PC-9 (cell line): ENCODE results near the gene LYPLAL1. TPM values are rescaled to one million over a fixed set of nuclear protein-coding genes. Genes with fewer than 3 reads are reported as not detected.

Experiments used
- BruUV-seq: library from RNA; stranded (reverse); fragments of 400-500 nt; replicated peaks from 2 replicates; lab custom pipeline; 2021; lab: Mats Ljungman, UMichigan
- CTCF ChIA-PET: fragments of 300-600 bp; sonication (Branson Sonifier 250); formaldehyde crosslinking; loops from one replicate; lab custom pipeline; 2022; ENCODE audit warnings: antibody characterized with exemption; lab: Charles Lee
- POLR2A ChIA-PET: fragments of 300-600 bp; sonication (Branson Sonifier 250); formaldehyde crosslinking; loops from one replicate; lab custom pipeline; 2022; ENCODE audit warnings: antibody characterized with exemption; ENCODE audit not compliant: unreplicated experiment; lab: Charles Lee
- DNase-seq, 2 experiments: peaks; one replicate each; pipeline versions ENCODE4 v3.0.0 to v3.0.0-alpha.2; 2015 to 2022; ENCODE audit warnings: mixed read lengths in 1 of 2
- H2AFZ ChIP-seq: fragments of 200-600 bp; sonication (generic); 2 replicates; pipeline ENCODE4 v1.8.1; 2017; ENCODE audit warnings: antibody characterized with exemption
- H3F3A ChIP-seq: fragments of 200-600 bp; sonication (generic); 2 replicates; pipeline ENCODE4 v1.8.1; 2017; ENCODE audit warnings: antibody characterized with exemption, mild to moderate bottlenecking, low read depth; ENCODE audit not compliant: insufficient read depth
- H3K27ac ChIP-seq: fragments of 200-600 bp; sonication (generic); 2 replicates; pipeline ENCODE4 v1.6.1; 2016; ENCODE audit warnings: mixed run types
- H3K27me3 ChIP-seq: fragments of 200-600 bp; sonication (generic); 2 replicates; pipeline ENCODE4 v1.6.1; 2016; ENCODE audit warnings: low read depth, mixed run types; ENCODE audit not compliant: insufficient read depth
- H3K36me3 ChIP-seq: fragments of 200-600 bp; sonication (generic); 2 replicates; pipeline ENCODE4 v1.6.1; 2016; ENCODE audit warnings: low read depth, mixed run types
- H3K4me1 ChIP-seq: fragments of 200-600 bp; sonication (generic); replicated peaks from 2 replicates; pipeline ENCODE4 v1.6.1; 2016; ENCODE audit warnings: mixed run types; ENCODE audit not compliant: insufficient read depth
- H3K4me2 ChIP-seq: fragments of 200-600 bp; sonication (generic); 2 replicates; pipeline ENCODE4 v1.6.1; 2017; ENCODE audit warnings: mixed run types
- H3K4me3 ChIP-seq: fragments of 200-600 bp; sonication (generic); 2 replicates; pipeline ENCODE4 v1.6.1; 2016; ENCODE audit warnings: mixed run types
- H3K79me2 ChIP-seq: fragments of 200-600 bp; sonication (generic); 2 replicates; pipeline ENCODE4 v1.6.1; 2017; ENCODE audit warnings: low read depth, mixed run types
- H3K9me2 ChIP-seq: fragments of 200-600 bp; sonication (generic); 2 replicates; pipeline ENCODE4 v1.8.1; 2017; ENCODE audit warnings: mild to moderate bottlenecking; ENCODE audit not compliant: insufficient read depth
- H3K9me3 ChIP-seq: fragments of 200-600 bp; sonication (generic); 2 replicates; pipeline ENCODE4 v1.8.1; 2016; ENCODE audit warnings: low read depth; ENCODE audit not compliant: insufficient read depth
- H4K20me1 ChIP-seq: fragments of 200-600 bp; sonication (generic); 2 replicates; pipeline ENCODE4 v1.8.1; 2017; ENCODE audit not compliant: insufficient read depth
- CTCF ChIP-seq: fragments of 200-600 bp; sonication (generic); conservative IDR thresholded peaks from 2 replicates; pipeline ENCODE4 v1.6.1; 2017; ENCODE audit warnings: mixed run types, antibody characterized with exemption, mild to moderate bottlenecking, moderate library complexity
- EZH2 ChIP-seq: fragments of 200-600 bp; sonication (generic); IDR thresholded peaks from 2 replicates; pipeline ENCODE4 v1.8.0; 2017; ENCODE audit warnings: antibody characterized with exemption, low read depth
- intact Hi-C: fragments of 100-400 bp; cut with micrococcal nuclease; formaldehyde crosslinking; loops from one replicate; pipeline ENCODE4 v1.10.0; 2022; ENCODE audit not compliant: unreplicated experiment
- total RNA-seq: library from RNA; stranded (reverse); gene quantifications from 2 replicates; pipeline ENCODE4 v1.2.3, GENCODE V29; 2021

Gene LYPLAL1
- total RNA-seq, 1 experiment from 2014 or later: 57.0 TPM

DNA sequence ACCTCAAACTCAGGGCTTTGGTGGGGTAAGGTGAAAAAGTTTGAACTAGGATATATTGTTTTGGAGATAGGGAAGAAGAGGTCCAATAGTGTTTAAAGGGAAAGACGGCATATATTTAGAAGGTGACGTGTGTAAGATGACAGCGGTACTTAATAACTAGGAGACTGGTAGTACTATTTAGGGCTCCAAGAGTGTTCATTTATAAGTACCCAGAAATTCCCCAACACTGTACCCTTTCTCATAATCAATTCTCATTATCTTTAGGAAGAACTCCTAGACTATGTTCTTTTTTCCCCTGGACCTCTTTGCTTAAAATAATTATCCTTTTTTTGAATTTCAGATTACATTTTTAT, 1.5 kb downstream of the LYPLAL1 start:
- Histone ChIP-seq H3K27ac (0 out of 2 replicates have a peak overlapping the region, but pooled peaks have one; percentile 59), H3K9me3 (no peaks in the 10 kb centered on the region), H3K4me1 (peaks cover 30% of the 10 kb centered on the region), H3K4me3 (peak overlapping the region; percentile 74), H3F3A (no peaks in the 10 kb centered on the region), H3K36me3 (peaks cover 4% of the 10 kb centered on the region), H3K4me2 (peak overlapping the region; percentile 98), H3K79me2 (peaks cover 23% of the 10 kb centered on the region), H4K20me1 (no peaks in the 10 kb centered on the region), H3K9me2 (no peaks in the 10 kb centered on the region), H3K27me3 (no peaks in the 10 kb centered on the region), H2AFZ (no peak overlapping the region)
- ChIA-PET CTCF (no interaction called here), POLR2A (interaction anchor here (0.7 to 0.8 kb wide), 2 partner anchors 26 to 189 kb away, joined by 5 to 8 read pairs; no protein-coding TSS in a partner anchor)
- BruUV-seq: no TSS peak
- intact Hi-C loops: loop anchor here (10.0 kb wide), 1 partner anchor 680 kb away; no protein-coding TSS in a partner anchor
- TF ChIP-seq EZH2 (no peak), CTCF (no peak)
- no peak for DNase-seq

GRCh38 chr1:219176168-219176567, 2.5 kb downstream of the LYPLAL1 start:
- peaks cover 26% of the 10 kb centered on the region for H3K4me1 ChIP-seq
- no peaks in the 10 kb centered on the region for H3F3A ChIP-seq
- no peaks in the 10 kb centered on the region for H4K20me1 ChIP-seq
- intact Hi-C loops: loop anchor here (10.0 kb wide), 1 partner anchor 681 kb away; no protein-coding TSS in a partner anchor
- ChIA-PET CTCF (no interaction called here), POLR2A (no interaction called here)
- peaks cover 23% of the 10 kb centered on the region for H3K79me2 ChIP-seq
- H3K27ac ChIP-seq: no peak overlapping the region
- TF ChIP-seq EZH2 (no peak), CTCF (no peak)
- peak overlapping the region; percentile 98; the same call in 1 of the 2 replicates for H3K4me2 ChIP-seq
- no peaks in the 10 kb centered on the region for H3K27me3 ChIP-seq
- H3K4me3 ChIP-seq: no peak overlapping the region
- DNase-seq: no peak
- peaks cover 4% of the 10 kb centered on the region for H3K36me3 ChIP-seq
- H3K9me2 ChIP-seq: no peaks in the 10 kb centered on the region
- H2AFZ ChIP-seq: no peak overlapping the region
- no peaks in the 10 kb centered on the region for H3K9me3 ChIP-seq
- no TSS peak for BruUV-seq

GRCh38 chr1:219177363-219177762, 3.7 kb downstream of the LYPLAL1 start:
- no peak overlapping the region for H3K4me3 ChIP-seq
- H3K27ac ChIP-seq: no peak overlapping the region
- TF ChIP-seq CTCF (no peak), EZH2 (no peak)
- intact Hi-C loops: loop anchor here (10.0 kb wide), 1 partner anchor 683 kb away; no protein-coding TSS in a partner anchor
- H3K79me2 ChIP-seq: peaks cover 23% of the 10 kb centered on the region
- H3K27me3 ChIP-seq: no peaks in the 10 kb centered on the region
- ChIA-PET POLR2A (no interaction called here), CTCF (no interaction called here)
- DNase-seq: no peak
- BruUV-seq: no TSS peak
- no peak overlapping the region for H2AFZ ChIP-seq
- H3K9me2 ChIP-seq: no peaks in the 10 kb centered on the region
- no peaks in the 10 kb centered on the region for H3F3A ChIP-seq
- peaks cover 4% of the 10 kb centered on the region for H3K36me3 ChIP-seq
- H3K9me3 ChIP-seq: no peaks in the 10 kb centered on the region
- H3K4me2 ChIP-seq: no peak overlapping the region
- H3K4me1 ChIP-seq: peaks cover 20% of the 10 kb centered on the region
- no peaks in the 10 kb centered on the region for H4K20me1 ChIP-seq
